GM18517 (cell line): Measurements from ENCODE around the gene SERTAD4.
"Not testable (repeated sequence)": the region's sequence is repeated elsewhere in the genome, so short reads cannot be mapped to it uniquely, and the experiment has no call there.

Experiments
- ATAC-seq: cut with Tn5 transposase; IDR thresholded peaks from one replicate; pipeline ENCODE4 v1.9.1; 2021; ENCODE audit warnings: mild to moderate bottlenecking, moderate library complexity; ENCODE audit not compliant: unreplicated experiment

The SERTAD4 gene

GRCh38 chr1:210232511-210233215 is at the start of gene SERTAD4:
SERTAD4 (plus strand) TSS chr1:210232796; CDS start chr1:210237961, 5,165 bp downstream.
- ATAC-seq, result no peak

GRCh38 chr1:210185063-210185462 is 47.5 kb upstream of the SERTAD4 start:
- no peak for ATAC-seq

- ATAC-seq, result not testable (repeated sequence)
Measured at GRCh38 chr1:210187849-210188606, 44.6 kb upstream of the SERTAD4 start.

- no peak for ATAC-seq
Measured at GRCh38 chr1:210189426-210189825, 43.2 kb upstream of the SERTAD4 start.

GRCh38 chr1:210195635-210196160 is 36.9 kb upstream of the SERTAD4 start:
- no peak for ATAC-seq

GRCh38 chr1:210196266-210196665 is 36.3 kb upstream of the SERTAD4 start:
- ATAC-seq, result not testable (repeated sequence)

GRCh38 chr1:210198840-210199239 is 33.8 kb upstream of the SERTAD4 start:
- no peak for ATAC-seq

- no peak for ATAC-seq
Measured at GRCh38 chr1:210200124-210200736, 32.4 kb upstream of the SERTAD4 start.

- ATAC-seq, result no peak
Measured at GRCh38 chr1:210201681-210202080, 30.9 kb upstream of the SERTAD4 start.

GRCh38 chr1:210207597-210208450 is 24.8 kb upstream of the SERTAD4 start:
- ATAC-seq, result no peak

GRCh38 chr1:210213335-210213734 is 19.3 kb upstream of the SERTAD4 start:
- no peak for ATAC-seq

- ATAC-seq, result no peak
Measured at GRCh38 chr1:210214573-210215409, 17.8 kb upstream of the SERTAD4 start.

GRCh38 chr1:210217482-210217881 is 15.1 kb upstream of the SERTAD4 start:
- no peak for ATAC-seq

GRCh38 chr1:210218047-210218446 is 14.5 kb upstream of the SERTAD4 start:
- ATAC-seq, result no peak

- no peak for ATAC-seq
Measured at GRCh38 chr1:210222340-210223006, 10.1 kb upstream of the SERTAD4 start.

GRCh38 chr1:210223226-210223904 is 9.2 kb upstream of the SERTAD4 start:
- ATAC-seq, result no peak

GRCh38 chr1:210228158-210228557 is 4.4 kb upstream of the SERTAD4 start:
- no peak for ATAC-seq

- no peak for ATAC-seq
Measured at GRCh38 chr1:210230149-210230695, 2.4 kb upstream of the SERTAD4 start.
